Activated CD8-positive, alpha-beta memory T cell treated with anti-CD3 and anti-CD28 coated beads for 1 hour (primary cell): Measurements from ENCODE around the gene CACNA1D.

Experiments
- DNase-seq, 2 donors: peaks; one replicate each; pipeline ENCODE4 v3.0.0-alpha.2; 2020; ENCODE audit warnings: low read depth in 1 of 2; ENCODE audit errors: extremely low read depth in 1 of 2

The CACNA1D gene

DNA sequence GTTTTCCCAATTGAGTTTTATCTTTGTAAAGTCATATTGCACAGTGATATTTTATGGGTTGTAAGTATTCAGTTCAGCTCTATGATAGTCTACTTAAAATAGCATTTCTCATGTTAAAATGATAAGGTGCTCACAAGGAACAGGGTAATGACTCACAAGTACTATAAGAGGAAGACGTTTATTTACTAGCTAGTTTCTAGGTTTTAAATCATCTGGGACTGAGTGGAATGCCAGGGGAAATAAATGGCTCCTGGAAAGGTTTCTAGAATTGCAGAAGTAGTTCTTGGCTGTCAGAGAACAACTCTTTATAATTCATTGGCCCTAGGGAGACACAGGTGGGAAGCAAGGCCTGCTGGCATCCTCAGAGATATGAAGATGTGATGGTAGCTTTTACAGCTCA, 239.0 kb downstream of the CACNA1D start:
- no peak for DNase-seq

DNA sequence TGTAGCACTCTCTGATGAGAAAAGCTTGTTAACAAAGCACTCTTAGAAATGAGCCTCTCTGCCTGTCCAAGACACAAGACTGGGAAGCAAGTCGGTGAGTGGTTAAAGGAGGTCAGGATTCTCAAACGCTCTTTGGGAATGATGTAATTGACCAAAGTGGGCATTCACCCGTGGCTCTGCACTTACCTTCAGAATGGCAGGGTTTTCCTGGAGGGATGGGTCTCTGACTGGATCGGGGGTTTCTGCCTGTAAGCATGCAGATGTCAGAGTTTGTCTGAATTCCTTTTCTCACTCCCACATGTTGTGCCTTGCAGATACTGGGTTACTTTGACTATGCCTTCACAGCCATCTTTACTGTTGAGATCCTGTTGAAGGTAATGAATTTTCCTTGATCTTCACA, 245.6 kb downstream of the CACNA1D start:
- DNase-seq: no peak

DNA sequence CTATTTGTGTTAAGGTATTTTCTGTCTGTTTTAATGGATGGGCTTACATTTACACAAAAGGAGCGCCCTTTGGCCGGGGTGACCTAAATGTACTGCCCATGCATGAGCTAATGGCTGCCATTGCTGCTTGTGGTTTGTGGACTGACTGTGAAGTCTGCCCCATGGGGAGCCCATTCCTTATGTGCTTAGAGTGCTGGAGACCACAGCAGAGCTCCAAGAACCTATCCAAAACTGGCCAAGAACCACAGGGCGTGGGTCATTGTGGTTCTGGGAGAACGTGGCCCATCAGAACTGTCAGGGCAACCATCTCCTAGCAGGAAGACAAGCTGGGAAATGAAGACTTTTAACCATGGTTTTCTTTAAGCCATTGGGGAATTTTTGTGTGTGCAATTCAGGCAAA, 246.5 kb downstream of the CACNA1D start:
- DNase-seq: no peak

DNA sequence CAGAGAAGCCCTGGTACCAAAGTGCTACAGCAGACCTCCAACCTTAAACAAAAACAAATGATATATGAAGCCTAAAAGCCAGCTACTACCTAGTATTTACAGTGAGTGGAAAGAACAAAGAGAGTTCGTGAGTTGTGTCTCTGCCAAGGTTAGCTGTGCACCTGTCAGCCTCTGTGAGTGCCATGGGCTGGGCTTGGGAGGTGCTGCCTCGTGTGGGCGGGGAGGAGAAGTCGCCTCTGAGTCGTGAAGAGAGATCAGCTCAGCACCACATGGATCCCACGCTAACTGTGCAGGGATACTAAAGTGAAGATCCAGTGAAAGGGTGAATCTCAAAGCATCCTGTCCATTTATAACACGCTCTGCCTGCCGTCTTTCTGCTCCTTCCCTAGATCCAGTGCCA, 249.9 kb downstream of the CACNA1D start:
- DNase-seq: no peak

DNA sequence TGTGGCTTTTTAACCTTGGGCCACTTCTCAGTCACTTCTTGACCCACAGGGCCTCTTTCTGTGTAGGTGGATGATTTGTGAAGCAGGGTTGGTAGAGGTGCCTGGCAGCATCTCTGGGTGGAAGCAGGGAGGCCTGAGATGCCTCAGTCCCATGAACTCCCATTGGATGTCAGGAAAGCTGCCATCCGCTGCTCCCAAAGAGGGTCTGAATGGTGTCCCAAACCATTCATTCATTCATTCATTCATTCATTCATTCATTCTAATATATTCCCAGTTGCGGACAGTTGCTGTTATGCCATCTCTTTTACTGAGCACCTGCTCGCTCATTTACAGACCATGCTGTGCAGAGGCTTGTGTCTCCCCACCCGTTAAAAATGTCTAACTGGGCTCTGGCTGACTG, 253.1 kb downstream of the CACNA1D start:
- no peak for DNase-seq

DNA sequence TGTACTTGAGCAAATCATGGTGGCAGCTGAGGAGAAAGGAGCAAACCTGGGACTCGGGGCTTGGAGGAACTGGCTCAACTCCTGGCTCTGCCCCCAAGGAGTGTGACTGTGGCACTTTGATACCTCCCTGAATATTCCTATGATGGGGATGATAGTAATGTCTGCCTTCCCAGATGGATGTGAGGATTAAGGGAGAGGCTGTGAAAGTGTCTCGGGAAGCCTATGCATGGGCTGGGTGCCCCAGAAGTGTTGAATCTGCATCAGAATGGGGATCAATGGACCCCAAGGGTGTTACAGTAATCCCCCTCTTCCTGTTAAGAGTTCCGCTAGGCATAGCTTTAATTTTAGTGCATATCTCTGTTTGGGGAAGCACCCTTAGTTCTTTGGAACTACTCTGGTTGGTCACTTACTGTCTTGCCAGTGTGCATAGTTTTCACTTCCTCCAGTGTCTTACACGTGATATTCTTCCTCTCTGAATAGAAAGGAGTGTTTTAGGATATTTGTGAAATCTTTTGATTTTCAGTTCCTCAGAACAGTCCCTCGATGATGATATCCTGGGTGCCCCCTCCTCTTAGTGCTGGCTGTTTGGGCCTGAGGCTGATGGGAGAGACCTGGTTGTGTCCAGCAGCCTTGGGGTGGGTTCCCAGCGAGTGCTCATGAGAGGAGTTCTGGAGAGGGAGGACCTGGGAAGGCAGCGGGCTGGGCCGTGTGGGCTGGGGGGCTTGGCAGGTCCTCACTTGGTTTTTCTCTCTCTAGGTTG, 254.3 kb downstream of the CACNA1D start:
- no peak for DNase-seq

DNA sequence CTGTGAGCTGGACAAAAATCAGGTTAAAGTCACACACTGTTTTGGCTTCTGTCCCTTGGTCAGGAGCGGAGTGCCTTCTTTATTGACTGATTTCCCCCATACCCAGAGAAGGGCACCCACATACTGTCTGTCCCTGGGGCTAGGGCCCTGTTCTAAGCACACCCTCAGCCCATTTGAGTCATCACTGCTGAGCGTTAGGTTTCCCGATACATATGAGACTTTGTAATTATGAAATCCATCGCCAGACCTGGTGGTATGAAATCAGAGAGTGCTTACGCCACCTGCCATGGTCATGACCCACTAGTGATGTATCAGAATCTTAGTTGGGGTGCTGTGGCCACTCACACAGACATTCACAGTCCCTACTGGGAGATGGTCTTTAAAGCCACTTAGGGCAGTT, 255.0 kb downstream of the CACNA1D start:
- no peak for DNase-seq

DNA sequence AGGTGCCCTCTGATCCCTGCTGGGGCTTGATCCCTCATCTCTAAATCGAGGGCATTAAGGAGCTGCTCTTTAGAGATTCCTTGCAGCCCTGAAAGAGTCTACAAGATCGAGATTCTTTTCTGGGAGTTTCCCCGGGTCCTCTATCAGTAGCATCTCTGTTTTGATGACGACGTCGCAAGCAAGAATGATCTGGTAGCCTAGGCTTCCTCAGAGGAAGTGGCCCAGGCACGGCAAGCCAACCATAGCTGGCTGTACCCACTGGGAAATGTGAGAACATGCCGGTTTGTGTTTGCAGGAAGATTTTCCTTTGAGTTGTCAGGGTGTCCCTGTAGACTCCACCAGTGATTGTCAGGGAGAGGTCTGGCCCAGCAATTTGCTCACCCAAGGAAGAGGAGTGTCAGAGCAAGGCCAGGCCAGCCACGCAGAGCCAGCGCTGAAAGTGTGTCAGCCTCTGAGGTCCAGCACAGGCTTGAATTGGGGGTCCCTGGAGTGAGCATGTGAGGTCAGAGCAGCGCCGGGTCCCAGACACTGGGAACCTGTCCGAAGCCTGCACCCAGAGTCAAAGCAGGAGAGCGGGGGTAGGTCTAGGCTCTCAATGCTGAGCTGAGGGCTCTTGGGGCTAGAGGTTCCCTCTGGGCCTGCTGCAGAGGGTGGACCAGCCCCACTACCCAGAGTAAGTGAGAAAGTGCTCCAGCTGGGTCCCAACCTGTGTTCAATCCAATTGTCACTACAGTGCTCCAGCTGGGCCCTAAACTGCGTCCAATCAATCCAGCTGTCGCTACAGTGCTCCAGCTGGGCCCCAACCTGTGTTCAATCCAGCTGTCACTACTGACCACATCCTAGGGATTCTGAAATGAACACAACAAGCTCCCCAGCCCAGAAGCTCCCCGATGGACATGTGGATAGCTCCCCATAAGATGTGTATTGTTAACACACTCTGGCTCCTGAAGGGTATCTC, 256.1 kb downstream of the CACNA1D start:
- no peak for DNase-seq

DNA sequence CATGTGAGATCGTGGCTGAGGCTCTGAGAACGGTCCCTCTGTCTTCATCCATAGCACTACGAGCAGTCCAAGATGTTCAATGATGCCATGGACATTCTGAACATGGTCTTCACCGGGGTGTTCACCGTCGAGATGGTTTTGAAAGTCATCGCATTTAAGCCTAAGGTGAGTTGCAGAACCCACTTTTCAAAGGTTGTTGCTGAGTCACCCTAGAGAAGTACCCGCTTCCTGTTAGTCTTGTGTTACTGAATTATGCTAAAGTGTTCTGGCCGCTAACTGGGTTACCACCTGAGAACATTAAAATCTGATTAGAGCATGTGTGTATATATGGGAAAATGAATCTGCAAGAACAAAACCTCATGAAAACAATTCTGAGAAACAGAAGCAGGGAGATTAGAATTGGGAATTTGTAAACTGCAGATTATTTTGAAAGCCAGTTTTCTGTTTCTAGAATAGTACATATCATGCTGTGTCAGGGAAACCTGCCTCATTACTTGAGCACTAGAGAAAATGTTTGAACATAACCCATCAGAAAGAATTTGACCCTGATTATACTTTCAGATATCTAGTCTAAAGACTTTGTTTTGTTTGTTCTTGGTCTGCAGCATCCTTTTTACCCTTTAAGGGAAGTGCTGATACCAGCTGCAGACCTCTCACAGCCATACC, 259.2 kb downstream of the CACNA1D start:
- DNase-seq: no peak

DNA sequence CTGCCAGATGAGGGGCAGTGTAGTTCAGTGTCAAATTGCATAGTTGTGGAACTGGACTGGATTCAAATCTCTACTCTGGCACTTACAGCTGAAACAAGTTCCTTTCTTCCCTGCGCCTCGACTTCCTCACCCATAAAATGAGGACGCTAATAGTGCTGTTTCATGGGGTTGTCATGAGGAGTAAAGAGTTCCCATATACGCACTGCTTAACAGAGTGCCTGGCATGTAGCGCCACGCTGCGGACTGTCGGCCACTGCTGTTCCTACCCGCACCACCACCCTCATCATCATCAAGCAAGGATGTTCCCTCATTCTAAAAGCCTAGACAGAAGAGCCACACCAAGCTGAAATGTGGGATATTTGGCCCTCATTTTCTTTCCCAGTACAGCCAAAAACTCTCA, 259.9 kb downstream of the CACNA1D start:
- DNase-seq: no peak

DNA sequence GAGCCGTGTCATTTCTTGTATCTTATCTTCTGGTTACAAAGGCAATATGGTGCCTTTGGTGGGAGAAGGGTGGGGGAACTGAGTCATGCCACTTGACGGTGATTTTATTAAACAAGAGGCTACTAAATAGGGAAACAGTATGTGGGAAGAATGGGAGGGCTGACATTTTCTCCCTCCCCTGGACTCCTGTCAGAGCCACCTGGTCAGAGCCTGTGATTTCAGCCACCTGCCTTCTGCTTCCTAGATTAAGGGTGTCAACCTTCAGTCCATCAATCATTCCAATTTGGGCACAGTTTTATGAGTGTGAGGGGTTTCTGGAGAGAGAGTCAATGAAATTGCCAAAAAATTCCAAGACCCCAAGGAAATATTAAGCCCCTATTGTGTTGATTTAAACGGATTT, 264.4 kb downstream of the CACNA1D start:
- DNase-seq: no peak

DNA sequence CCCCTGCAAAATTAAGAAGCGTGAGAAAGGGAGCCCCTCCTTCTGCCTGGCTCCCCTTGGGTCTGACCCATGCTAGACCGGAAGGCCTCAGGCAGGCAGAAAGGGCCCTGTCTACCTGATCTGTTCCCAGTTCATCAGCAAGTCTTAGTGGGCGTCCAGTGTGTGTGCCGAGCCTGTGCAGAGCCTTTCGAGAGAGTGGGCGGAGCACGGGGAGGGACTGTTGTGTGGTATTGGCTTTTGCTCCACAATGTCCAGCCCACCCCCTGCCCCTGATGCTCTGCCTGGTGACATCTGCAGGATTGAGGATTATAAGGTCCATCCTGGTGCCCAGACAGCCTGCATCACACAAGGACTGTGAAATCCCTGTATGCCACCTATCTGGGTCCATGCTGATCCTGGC, 268.9 kb downstream of the CACNA1D start:
- no peak for DNase-seq

DNA sequence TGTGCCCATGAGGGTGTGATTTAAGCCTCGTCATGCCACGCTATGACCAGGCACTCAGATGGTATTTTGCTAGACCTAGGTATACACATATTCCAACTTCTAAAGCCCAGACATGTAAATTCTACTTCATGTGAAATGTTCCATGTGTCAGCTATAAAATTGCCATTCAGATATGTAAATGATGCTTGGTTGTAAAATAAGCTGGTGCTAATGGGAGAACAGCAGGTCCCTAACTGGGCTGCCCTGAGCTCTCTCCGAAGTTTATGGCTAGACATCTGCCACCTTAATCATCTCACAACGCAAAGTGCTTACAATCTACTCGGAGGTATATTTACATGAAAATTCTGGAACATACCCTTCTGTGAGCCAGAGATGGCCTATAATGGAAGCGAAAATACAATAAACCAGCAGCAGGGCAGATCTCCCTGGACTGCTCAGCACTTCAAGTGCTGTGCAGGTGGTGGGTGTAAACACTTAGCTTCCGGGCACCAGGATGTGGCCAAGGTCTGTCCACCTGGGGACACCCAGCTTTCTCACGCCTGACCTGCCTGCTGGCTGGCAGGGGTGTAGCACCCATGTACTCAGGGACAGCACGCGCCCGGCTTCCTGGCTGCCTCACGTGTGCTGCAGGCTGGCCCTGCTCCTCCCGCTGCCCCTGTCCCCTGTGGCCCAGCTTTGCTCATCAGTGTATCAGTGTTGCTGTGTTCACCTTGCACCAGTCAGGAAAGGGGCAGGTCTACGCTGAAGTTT, 269.8 kb downstream of the CACNA1D start:
- DNase-seq: no peak

DNA sequence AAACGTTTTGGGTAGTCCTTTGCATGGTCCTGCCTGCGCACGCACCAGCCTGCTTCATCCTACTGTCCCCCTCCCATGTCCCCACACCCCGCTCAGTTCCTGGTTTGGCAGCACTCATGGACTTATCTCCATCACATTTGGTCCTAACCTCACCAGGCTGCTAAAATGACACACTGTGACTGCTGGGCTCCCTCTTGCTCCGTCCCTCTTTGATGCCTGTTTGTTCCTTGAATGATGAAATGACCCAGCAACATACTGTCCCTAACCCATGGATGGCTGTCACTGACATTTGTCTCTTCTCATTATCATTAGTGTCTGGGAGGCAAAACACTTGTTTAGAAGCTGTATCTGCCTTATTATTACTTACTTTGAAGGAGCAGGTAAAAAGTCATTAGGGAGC, 271.3 kb downstream of the CACNA1D start:
- DNase-seq: no peak

DNA sequence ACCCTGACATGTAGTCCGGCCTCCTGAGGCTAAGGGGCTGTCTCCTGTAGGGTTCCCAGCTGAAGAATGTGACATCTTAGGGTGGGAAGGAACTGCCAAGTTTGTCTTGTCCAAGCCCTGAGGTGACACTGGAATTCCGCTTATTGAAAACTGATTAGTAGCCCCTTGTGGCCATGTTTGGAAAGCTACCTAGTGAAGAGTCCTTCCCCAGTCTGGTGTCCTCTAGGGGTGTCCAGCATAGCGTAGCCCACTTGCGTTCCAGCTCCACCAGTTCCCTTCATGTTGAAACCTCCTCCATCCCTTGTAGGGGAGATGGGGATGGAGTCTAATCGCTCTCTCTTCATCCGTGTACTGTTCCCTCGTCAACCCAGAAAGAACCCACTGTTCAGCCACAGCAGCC, 272.3 kb downstream of the CACNA1D start:
- no peak for DNase-seq

DNA sequence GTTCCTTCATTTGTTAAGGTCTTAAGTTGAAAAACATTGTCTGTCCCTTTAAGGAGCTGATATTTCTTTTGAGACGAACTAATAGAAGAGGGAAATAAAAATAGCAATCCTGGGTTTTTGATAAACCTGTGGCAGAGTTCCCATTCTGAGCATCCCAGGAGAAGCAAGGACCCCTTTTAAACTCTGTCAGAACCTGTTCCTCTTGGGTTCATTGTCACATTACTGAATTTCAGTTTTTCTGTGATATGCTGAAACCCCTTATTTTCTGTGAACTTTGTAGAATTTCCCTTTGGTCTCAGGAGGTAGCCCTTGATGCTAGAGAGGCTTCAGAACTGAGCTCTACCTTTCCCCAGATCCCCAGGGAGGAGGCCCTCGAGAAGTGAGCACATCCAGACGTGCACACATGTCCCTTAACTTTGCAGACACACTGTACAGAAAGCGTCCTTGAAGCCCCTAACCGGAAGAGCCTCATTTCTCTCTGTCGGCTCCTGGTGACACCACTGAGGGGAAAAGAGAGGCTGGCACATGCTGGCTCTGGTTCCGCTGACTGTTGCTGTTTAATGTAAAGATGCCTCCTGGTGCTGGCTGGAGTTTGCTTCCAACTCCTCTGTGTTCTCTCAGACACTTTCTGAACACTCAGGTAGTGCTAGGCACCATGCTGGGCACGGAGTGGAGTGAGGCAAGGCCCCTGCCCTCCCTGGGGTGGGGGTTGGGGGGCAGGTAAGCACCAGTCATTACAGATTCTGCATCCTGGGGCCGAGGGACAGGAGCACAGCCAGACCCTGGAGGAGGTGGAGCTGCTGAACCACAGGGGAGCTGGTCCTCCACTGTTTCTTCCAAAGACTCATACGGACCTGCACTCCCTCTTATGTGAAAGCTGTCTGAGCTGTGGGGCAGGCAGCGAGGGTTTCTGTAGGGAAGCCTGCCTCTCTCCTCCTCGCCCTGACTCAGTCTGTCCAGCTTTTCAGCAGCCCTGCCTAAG, 274.4 kb downstream of the CACNA1D start:
- DNase-seq: no peak

DNA sequence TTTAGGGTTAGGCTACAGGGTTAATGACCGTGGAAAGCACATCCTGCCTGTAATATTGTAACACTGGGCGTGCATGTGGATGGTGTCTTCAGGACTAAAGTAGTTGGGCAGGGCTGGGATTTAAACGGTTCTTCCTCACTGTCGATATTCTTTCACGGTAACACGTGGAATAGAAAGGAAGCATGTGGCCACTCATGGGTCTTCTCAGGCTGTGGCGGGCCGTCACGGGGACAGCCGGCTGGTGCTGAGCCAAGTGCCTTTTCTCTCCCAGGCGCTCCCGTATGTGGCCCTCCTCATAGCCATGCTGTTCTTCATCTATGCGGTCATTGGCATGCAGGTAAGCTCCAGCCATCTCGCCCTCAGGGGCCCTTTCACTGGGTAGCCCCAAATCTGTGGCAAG, 278.2 kb downstream of the CACNA1D start:
- no peak for DNase-seq

DNA sequence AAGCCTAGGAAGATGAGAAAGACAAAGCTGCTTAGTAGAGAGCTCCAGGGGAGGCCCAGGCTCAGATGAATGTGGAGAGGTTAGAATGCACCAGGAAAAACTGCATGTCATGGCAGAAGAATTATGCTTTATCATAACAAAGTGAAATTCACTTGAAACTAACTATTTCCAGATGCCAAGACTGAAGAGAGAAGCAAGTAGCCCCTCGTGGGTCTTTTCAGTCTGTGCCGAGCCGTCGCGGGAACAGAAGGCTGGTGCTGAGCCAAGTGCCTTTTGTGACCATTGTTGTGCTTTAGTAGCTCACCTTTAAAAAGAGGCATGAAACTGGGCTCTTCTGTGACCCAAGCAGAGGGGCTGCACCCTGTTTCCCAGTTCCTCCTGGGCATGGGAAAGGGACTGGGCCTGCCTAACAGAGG, 278.6 kb downstream of the CACNA1D start:
- DNase-seq: no peak

DNA sequence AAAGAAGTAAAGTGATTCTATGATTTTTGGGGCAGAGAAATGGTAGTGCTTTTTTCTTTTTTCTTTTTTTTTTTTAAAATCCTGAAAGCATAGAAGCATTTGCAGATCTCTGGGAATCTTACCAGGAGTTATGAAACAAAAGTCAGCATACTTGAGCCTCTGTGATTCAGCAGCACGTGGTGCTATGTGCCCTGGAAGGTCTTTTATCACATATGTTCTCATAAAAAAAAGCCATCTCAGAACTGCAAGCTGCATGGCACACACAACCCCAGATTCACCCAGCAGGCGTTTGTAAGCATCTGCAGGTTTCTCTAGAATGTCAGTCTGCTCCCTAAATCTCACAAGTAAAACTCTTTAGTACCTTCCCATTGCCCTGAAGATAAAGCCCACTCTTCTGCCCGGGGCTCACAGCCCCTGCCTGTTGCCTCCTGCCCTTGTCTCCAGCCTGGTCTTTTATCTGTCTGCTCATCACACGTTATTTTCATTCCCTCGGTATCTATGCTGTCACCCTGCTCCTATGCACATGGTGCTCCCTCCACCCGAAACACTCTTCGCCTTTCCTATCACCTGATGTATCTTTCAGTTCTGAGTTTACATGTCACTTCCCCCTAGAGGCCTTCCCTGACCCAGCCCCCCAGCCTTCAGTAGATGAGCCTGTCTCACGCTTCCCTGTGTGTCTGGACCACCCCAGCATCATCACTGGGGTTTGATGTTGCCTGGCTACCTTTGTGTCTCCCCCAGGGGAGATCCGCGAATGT, 279.4 kb downstream of the CACNA1D start:
- no peak for DNase-seq
